Subcutaneous abdominal adipose tissue (tissue), 5 donors: ENCODE measurements around the gene CD1E.

ENCODE experiments used
- H3K27ac ChIP-seq: one replicate; pipeline ENCODE4 v1.7.0; 2013; ENCODE audit warnings: low read depth, mild to moderate bottlenecking, inconsistent platforms, low read length, moderate library complexity
- H3K27me3 ChIP-seq, 5 donors: one replicate each; pipeline ENCODE4 v1.7.0; 2013; ENCODE audit warnings: low read length in 5 of 5, inconsistent platforms in 1 of 5; ENCODE audit not compliant: control insufficient read depth in 5 of 5, insufficient read depth in 4 of 5
- H3K36me3 ChIP-seq, 5 donors: one replicate each; pipeline ENCODE4 v1.7.0; 2013; ENCODE audit warnings: low read length in 5 of 5; ENCODE audit not compliant: control insufficient read depth in 5 of 5, insufficient read depth in 5 of 5
- H3K4me1 ChIP-seq, 5 donors: one replicate each; pipeline ENCODE4 v1.7.0; 2013; ENCODE audit warnings: low read length in 5 of 5, mild to moderate bottlenecking in 3 of 5, moderate library complexity in 1 of 5; ENCODE audit not compliant: control insufficient read depth in 5 of 5, insufficient read depth in 5 of 5
- H3K4me3 ChIP-seq, 5 donors: one replicate each; pipeline ENCODE4 v1.7.0; 2013; ENCODE audit warnings: low read length in 5 of 5, low read depth in 1 of 5
- H3K9ac ChIP-seq, 5 donors: one replicate each; pipeline ENCODE4 v1.7.0; 2013; ENCODE audit warnings: low read length in 5 of 5, mild to moderate bottlenecking in 4 of 5, moderate library complexity in 3 of 5
- H3K9me3 ChIP-seq, 5 donors: one replicate each; pipeline ENCODE4 v1.7.0; 2013; ENCODE audit warnings: low read length in 5 of 5; ENCODE audit not compliant: control insufficient read depth in 5 of 5
- donor health status: healthy.
- donor health status: healthy.
- donor health status: healthy.
- donor health status: healthy.
- donor health status: healthy.

Gene CD1E

GRCh38 chr1:158396646-158397045 is 43.0 kb downstream of the CD1E start:
- H3K4me1 ChIP-seq, result no peaks in the 10 kb centered on the region
- no peaks in the 10 kb centered on the region for H3K36me3 ChIP-seq
- H3K9me3 ChIP-seq, result no peaks in the 10 kb centered on the region
- no peak overlapping the region for H3K27ac ChIP-seq
- H3K27me3 ChIP-seq, result no peaks in the 10 kb centered on the region
- no peak overlapping the region for H3K9ac ChIP-seq
- no peak overlapping the region for H3K4me3 ChIP-seq

GRCh38 chr1:158398818-158399514 is 45.3 kb downstream of the CD1E start, which contains the start of gene OR10T2:
OR10T2 (minus strand) TSS chr1:158399466; CDS start chr1:158399466, 0 bp downstream.
- H3K9ac ChIP-seq, result no peak within 1 kb of the TSS
- no peaks in the 10 kb centered on the region for H3K4me1 ChIP-seq
- no peaks in the 10 kb centered on the region for H3K9me3 ChIP-seq
- no peaks in the 10 kb centered on the region for H3K27me3 ChIP-seq
- no peaks in the 10 kb centered on the region for H3K36me3 ChIP-seq
- no peak within 1 kb of the TSS for H3K4me3 ChIP-seq
- no peak within 1 kb of the TSS for H3K27ac ChIP-seq

- Histone ChIP-seq H3K27me3 (no peaks in the 10 kb centered on the region), H3K4me3 (no peak overlapping the region), H3K9me3 (no peaks in the 10 kb centered on the region), H3K4me1 (no peaks in the 10 kb centered on the region), H3K9ac (no peak overlapping the region), H3K27ac (no peak overlapping the region), H3K36me3 (no peaks in the 10 kb centered on the region)
Observed at GRCh38 chr1:158400871-158401270, 47.2 kb downstream of the CD1E start.

GRCh38 chr1:158407092-158407491 is 53.4 kb downstream of the CD1E start:
- Histone ChIP-seq H3K4me3 (no peak overlapping the region), H3K9me3 (no peaks in the 10 kb centered on the region), H3K36me3 (no peaks in the 10 kb centered on the region), H3K4me1 (no peaks in the 10 kb centered on the region), H3K27me3 (no peaks in the 10 kb centered on the region), H3K27ac (no peak overlapping the region), H3K9ac (no peak overlapping the region)
